IPS-15b (cell line): ENCODE data around the gene GOLGB1.

Source experiments
- H3K27me3 ChIP-seq: one replicate; pipeline ENCODE4 v1.6.1; 2013; ENCODE audit warnings: low read length; ENCODE audit not compliant: control insufficient read depth, insufficient read depth
- H3K36me3 ChIP-seq: one replicate; pipeline ENCODE4 v1.6.1; 2013; ENCODE audit warnings: low read length; ENCODE audit not compliant: control insufficient read depth, insufficient read depth
- H3K4me1 ChIP-seq: one replicate; pipeline ENCODE4 v1.6.1; 2013; ENCODE audit warnings: mild to moderate bottlenecking, low read length; ENCODE audit not compliant: control insufficient read depth, insufficient read depth
- H3K4me3 ChIP-seq: one replicate; pipeline ENCODE4 v1.5.1; 2013; ENCODE audit warnings: low read depth, low read length
- H3K9ac ChIP-seq: one replicate; pipeline ENCODE4 v1.6.1; 2013; ENCODE audit warnings: low read depth, mild to moderate bottlenecking, low read length
- H3K9me3 ChIP-seq: one replicate; pipeline ENCODE4 v1.6.1; 2013; ENCODE audit warnings: mild to moderate bottlenecking, low read length; ENCODE audit not compliant: control insufficient read depth, insufficient read depth

The GOLGB1 gene

DNA sequence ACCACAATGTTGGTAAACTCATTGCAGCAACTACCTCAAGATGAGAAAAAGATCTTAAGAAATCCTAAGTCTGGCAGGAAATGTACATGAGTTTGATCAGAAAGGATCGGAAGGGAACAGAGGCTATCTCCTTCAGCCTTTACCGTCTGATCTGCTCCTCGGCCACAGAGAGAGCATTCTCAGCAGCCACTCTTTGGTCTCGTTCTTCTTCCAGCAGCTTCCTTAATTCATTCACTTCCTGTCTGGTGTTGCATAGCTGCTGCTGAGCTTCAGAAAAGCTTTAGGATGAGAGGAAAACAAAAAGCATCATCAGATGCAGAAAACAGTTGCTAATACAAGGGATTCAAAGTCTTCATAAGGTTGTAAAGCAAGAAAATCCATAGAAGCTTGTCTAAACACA lies 82.2 kb downstream of the GOLGB1 start:
- Histone ChIP-seq H3K4me3 (no peak overlapping the region), H3K36me3 (peaks cover 22% of the 10 kb centered on the region), H3K9ac (no peak overlapping the region), H3K4me1 (no peaks in the 10 kb centered on the region), H3K9me3 (no peaks in the 10 kb centered on the region), H3K27me3 (no peaks in the 10 kb centered on the region)

DNA sequence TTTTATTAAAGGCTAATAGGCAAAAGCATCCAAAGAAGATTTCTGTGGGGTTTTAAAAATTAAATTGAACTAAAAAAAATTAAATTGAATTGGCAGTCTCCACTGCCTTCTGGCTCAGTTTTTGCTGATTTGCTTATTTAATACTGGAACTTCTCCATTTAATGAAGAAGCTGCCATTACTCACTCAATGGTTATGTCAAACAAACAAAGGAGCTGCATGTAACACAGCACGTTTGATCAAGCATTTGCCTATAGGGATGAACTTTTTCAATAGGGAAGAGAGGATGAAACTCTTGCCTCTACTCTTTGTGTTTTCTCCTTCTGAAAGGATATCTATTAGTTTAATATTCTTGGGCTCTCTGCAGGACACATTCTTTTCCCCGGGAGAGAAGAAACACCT lies 84.1 kb downstream of the GOLGB1 start:
- Histone ChIP-seq H3K4me3 (no peak overlapping the region), H3K9ac (no peak overlapping the region), H3K9me3 (no peaks in the 10 kb centered on the region), H3K4me1 (no peaks in the 10 kb centered on the region), H3K27me3 (no peaks in the 10 kb centered on the region), H3K36me3 (peaks cover 16% of the 10 kb centered on the region)

DNA sequence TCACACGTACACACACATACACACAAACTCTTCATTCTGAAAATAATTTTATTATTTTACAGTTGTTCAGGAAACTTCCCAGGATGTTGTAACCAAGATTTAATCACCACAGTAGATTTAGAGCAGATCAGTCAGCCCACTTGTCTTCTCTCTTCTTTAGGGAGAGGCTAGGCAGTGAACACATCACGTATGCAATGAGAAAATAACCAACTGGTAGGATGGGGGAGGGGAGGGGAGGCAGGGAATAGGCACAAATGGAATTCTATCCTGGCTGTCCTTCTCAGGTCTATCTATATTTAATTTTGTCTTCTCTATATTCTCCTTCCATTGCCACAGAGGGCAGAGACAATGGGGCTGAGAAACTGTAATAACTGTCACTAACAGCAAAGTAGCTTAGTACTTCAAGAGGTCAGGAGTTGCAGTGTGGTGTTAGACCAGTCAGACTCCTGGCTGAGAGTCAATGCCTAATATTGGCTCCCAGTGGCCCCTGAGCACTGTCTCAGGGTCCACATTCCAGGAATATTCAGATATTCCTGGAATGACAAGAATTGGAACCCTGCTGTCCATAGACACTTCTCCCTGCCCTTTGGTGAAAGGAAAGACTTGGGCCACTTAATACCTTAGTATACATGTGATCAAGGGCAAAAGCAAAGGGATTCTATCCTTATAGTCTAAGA lies 86.2 kb downstream of the GOLGB1 start:
- no peaks in the 10 kb centered on the region for H3K4me1 ChIP-seq
- H3K9ac ChIP-seq = no peak overlapping the region
- H3K4me3 ChIP-seq = no peak overlapping the region
- H3K27me3 ChIP-seq = no peaks in the 10 kb centered on the region
- no peaks in the 10 kb centered on the region for H3K9me3 ChIP-seq
- H3K36me3 ChIP-seq = peaks cover 16% of the 10 kb centered on the region

DNA sequence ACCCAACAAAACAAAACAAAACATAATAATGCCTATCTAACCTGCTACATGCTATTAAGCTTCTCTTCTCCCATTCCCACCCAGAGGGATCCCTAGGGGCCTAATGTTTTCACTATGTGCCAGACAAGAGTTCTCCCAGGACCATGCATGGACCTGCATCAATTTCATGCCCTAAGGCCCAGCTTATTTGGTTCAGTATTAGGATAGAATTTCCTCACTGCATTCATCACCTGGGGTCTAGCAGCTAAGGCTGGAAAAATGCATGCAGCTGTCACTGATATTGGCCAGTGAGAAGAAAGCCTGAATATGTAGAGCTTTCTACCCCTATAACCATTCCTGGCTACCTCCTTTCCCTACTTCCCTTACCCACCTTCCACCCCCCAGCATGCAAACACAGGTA lies 86.8 kb downstream of the GOLGB1 start:
- Histone ChIP-seq H3K36me3 (peaks cover 16% of the 10 kb centered on the region), H3K9me3 (no peaks in the 10 kb centered on the region), H3K4me3 (no peak overlapping the region), H3K27me3 (no peaks in the 10 kb centered on the region), H3K9ac (no peak overlapping the region), H3K4me1 (no peaks in the 10 kb centered on the region)

DNA sequence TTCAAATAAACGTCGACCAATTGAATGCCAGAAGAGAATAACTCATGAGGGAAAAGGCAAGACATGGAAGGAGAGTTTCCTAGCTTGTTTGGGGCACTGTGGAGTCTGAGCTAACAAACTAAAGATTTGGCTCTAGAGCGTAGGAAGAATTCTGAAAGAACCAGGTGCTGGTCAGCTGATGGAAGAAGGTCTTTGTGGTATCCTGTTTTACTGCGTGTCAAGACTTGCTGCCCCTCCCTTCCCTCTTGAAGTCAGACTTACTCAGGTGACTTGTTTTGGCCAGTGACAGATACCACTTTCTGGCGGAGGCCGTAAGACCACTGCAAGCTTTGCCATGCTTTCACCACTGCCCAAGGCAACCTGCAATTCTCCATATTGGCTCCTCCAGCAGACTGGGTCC lies 88.2 kb downstream of the GOLGB1 start:
- Histone ChIP-seq H3K4me3 (no peak overlapping the region), H3K4me1 (no peaks in the 10 kb centered on the region), H3K9me3 (no peaks in the 10 kb centered on the region), H3K27me3 (no peaks in the 10 kb centered on the region), H3K36me3 (peaks cover 12% of the 10 kb centered on the region), H3K9ac (no peak overlapping the region)

DNA sequence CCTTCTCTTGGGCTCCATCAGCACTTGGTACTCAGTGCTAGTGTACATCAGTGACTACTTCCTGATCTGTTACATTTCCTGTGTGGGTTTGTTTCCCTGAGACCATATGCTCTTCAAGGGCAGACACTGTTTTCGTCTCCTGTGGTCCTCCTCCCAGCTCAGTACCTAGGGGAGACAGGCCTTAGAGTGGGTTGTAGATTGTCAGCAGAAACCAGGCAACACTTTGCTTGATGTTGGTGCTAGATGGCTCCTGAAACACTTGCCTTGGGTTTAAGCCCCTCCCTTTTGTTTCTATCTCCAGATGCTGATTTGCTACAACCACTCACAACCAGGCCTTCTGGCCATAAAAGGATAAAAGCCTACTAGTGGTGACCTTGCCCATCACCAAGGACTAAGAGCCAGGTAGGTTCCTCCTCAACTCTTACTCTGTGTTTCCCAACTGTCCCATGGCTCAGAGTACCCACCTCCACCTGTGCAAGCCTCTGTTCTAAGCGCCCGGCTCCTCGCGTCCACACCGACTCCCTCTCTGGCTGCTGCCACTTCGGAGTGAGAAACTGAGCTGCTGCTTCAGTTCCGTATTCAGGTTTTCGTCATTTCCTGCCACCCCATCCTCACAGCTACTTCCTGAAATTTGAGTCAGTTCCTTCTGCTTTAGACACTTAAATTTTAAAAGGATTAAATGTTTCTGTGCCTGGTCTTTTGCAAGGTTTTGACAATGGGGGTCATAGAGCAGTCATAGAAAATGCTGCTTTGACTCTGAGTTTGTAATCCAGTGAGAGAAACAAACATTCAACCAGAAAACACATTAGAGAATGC lies 89.0 kb downstream of the GOLGB1 start, which contains the start of gene HCLS1:
Gene HCLS1 (minus strand): TSS at position 548 of the 816 bp plus-strand sequence. CDS start 2,556 bp downstream, outside the sequence.
- H3K36me3 ChIP-seq = peaks cover 6% of the 10 kb centered on the region
- no peaks in the 10 kb centered on the region for H3K4me1 ChIP-seq
- H3K9me3 ChIP-seq = no peaks in the 10 kb centered on the region
- H3K9ac ChIP-seq = no peak within 1 kb of the TSS
- no peak within 1 kb of the TSS for H3K4me3 ChIP-seq
- no peaks in the 10 kb centered on the region for H3K27me3 ChIP-seq

DNA sequence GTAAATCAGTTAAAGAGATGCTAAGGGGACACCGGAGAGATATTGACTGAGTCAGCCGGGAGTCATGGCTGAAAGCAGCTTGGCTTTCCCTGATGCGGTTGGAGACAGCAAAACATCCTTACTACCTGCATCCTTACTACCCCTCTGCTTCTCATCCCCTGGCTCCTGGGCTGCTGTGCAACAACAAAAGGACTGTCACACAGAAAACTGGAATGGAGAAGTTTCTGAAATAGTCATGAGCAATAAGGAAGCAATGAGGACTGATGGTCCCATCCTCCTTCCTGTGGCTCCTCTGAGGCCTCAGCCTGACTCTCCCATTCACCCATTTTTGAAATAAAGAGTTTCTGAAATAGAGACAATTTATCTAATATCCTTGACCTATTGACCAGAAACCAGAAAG lies 90.0 kb downstream of the GOLGB1 start:
- H3K4me3 ChIP-seq = no peak overlapping the region
- no peaks in the 10 kb centered on the region for H3K27me3 ChIP-seq
- peaks cover under 1% of the 10 kb centered on the region for H3K36me3 ChIP-seq
- no peak overlapping the region for H3K9ac ChIP-seq
- H3K4me1 ChIP-seq = no peaks in the 10 kb centered on the region
- H3K9me3 ChIP-seq = no peaks in the 10 kb centered on the region

DNA sequence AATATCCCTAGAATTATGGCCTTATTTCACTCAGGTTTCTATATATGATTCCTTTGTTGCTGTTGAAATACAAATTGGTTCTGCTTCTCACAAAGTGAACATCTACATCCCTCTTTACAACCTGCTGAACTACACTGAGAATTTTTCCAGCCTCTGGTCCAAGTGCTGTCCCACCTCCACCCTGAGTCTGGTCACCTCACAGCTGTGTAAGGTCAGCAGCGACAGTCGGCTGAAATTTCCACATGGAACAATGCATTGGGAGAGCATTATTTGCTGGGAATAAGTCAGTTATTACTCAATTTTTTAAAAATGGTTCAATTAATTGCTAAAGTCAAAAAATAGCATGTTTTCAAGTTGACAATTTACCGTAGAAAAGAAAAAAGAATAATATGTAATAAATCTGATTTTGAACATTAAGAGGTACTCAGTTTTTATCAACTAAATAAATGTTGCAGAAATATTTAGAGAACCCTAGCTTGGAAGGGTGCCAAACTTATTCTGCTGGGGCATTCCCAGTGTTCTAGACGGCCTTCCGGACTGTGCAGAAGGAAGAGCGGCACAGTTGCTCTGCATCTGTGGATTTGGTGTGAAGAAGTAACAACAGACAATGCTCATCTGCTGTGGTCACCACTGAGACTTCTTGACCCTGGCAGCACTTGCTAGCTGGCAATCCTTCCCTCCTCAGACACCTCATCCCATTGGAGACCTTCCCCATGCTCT lies 90.7 kb downstream of the GOLGB1 start:
- H3K9ac ChIP-seq = no peak overlapping the region
- no peaks in the 10 kb centered on the region for H3K4me1 ChIP-seq
- no peak overlapping the region for H3K4me3 ChIP-seq
- H3K9me3 ChIP-seq = no peaks in the 10 kb centered on the region
- H3K36me3 ChIP-seq = no peaks in the 10 kb centered on the region
- no peaks in the 10 kb centered on the region for H3K27me3 ChIP-seq

DNA sequence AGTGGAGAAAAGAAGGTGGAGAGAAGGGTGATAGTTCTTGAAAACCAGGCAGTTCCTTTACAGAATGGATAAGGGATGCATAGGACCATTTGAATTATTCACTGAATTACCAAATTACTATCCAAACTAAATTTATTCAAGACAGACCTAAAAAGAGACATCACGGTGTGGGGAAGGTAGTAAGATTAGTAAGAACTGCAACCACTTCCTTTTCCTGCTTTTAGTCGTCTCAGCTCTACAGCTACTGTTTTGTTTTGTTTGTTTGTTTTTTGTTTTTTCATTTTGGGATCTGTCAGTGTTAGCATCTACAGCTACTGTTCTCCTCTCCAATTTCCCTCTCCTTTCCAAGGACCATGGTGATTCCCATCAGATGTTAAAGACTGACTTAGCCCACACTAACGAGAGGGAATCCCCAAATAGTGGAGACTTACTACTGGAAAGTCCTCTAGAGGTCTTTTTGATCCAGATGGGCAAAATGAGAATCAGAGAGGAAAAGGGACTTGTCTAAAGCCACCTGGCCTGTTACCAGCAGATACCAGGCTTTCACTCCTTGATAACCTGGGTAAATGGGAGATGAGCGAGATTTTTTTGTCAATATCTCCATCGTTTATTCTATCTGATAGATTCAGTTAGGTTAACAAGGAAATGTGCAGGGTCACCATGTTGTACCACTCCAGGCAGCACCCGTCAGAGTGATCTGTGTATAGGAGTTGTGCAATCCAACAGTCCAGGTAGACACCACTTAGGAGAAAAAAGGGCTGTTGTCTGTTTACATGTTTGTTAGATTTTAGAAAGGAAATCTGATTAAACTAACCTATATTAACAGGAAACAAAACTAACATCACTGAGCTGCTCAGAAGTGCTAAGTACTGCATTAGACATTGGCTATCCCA lies 94.8 kb downstream of the GOLGB1 start:
- Histone ChIP-seq H3K36me3 (no peaks in the 10 kb centered on the region), H3K4me1 (no peaks in the 10 kb centered on the region), H3K27me3 (no peaks in the 10 kb centered on the region), H3K4me3 (no peak overlapping the region), H3K9me3 (no peaks in the 10 kb centered on the region), H3K9ac (no peak overlapping the region)

DNA sequence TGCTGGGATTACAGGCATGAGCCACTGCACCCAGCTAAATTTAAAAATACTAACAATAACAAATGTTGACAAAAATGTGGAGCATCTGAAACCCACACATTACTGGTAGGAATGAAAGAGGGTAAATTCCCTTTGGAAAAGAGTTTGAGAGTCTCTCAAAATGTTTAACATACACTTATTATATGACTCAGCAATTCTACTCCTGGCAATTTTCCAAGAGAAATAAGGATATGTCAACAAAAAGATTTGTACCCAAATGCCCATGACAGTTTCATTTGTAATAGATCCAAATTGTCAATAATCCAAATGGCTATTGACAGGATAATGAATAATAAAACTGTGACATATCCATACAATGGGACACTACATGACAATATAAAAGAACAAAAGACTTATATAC lies 97.9 kb downstream of the GOLGB1 start:
- Histone ChIP-seq H3K4me3 (no peak overlapping the region), H3K27me3 (no peaks in the 10 kb centered on the region), H3K9me3 (no peaks in the 10 kb centered on the region), H3K36me3 (no peaks in the 10 kb centered on the region), H3K4me1 (no peaks in the 10 kb centered on the region), H3K9ac (no peak overlapping the region)

DNA sequence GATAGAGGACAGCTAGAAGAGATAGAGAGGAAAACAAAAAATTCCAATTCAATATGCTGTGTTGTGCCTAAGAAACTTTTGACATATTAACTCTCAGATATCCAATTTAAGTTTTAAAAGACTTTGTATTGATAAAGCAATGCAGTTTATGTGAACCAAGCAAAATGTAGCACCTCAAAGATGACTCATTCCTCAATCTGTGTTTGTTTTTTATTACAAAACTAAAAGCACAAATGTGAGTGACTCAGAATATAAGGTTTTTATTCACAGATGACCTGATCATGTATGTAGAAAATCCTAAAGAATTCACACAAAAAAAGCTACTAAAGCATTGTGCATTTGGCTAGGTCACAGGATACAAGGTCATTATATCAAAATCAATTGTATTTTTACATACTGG lies 99.9 kb downstream of the GOLGB1 start:
- no peaks in the 10 kb centered on the region for H3K36me3 ChIP-seq
- no peak overlapping the region for H3K4me3 ChIP-seq
- H3K9me3 ChIP-seq = no peaks in the 10 kb centered on the region
- no peak overlapping the region for H3K9ac ChIP-seq
- H3K27me3 ChIP-seq = no peaks in the 10 kb centered on the region
- H3K4me1 ChIP-seq = no peaks in the 10 kb centered on the region
